Esophagus squamous epithelium (tissue), 5 donors: ENCODE data around the gene KAZN. TPM values are rescaled to one million over a fixed set of nuclear protein-coding genes. Genes with fewer than 3 reads are reported as not detected.

Experiments
- DNase-seq: peaks from one replicate; lab custom pipeline; 2025; lab: John Stamatoyannopoulos, UW
- H3K27ac ChIP-seq, 4 donors: fragments of 200-600 bp; sonication (generic); one replicate each; pipeline ENCODE4 v1.5.1; 2016 to 2019; ENCODE audit warnings: mild to moderate bottlenecking in 1 of 4
- H3K27me3 ChIP-seq, 4 donors: fragments of 200-600 bp; sonication (generic); 1 replicate in 3 of 4; 2 replicates in 1 of 4; pipeline versions ENCODE4 v1.5.1 to v1.6.0; 2017 to 2021; ENCODE audit warnings: antibody characterized with exemption in 1 of 4
- H3K36me3 ChIP-seq, 3 donors: fragments of 200-600 bp; sonication (generic); one replicate each; pipeline ENCODE4 v1.5.1; 2016 to 2019
- H3K4me1 ChIP-seq, 3 donors: fragments of 200-600 bp; sonication (generic); one replicate each; pipeline ENCODE4 v1.5.1; 2017 to 2019
- H3K4me3 ChIP-seq, 4 donors: fragments of 200-600 bp; sonication (generic); 1 replicate in 3 of 4; 2 replicates in 1 of 4; pipeline ENCODE4 v1.5.1; 2016 to 2019; ENCODE audit warnings: mild to moderate bottlenecking in 2 of 4, moderate library complexity in 1 of 4
- H3K9me3 ChIP-seq, 3 donors: fragments of 200-600 bp; sonication (generic); one replicate each; pipeline ENCODE4 v1.5.1; 2016 to 2019
- POLR2A ChIP-seq, 4 donors: fragments of 450-650 bp; IDR thresholded peaks; one replicate each; pipeline ENCODE4 v1.6.1; 2017; ENCODE audit warnings: antibody characterized with exemption in 4 of 4, mild to moderate bottlenecking in 4 of 4, moderate library complexity in 3 of 4
- WGBS, 2 donors: methylation state at CpG; one replicate each; pipeline ENCODE4 v1.1.5; 2018; 5-methylcytosine and 5-hydroxymethylcytosine counted together
- intact Hi-C: fragments of 100-400 bp; cut with DNase I; formaldehyde crosslinking; loops from one replicate; pipeline ENCODE4 v1.15.0; 2022
- total RNA-seq, 4 donors: library from RNA; depleted of rRNA; stranded (reverse); fragments of >200 nt; gene quantifications; one replicate each; pipeline ENCODE4 v1.1.0, GENCODE V29; 2016
- TF ChIP-seq, protein P1 (sequence below), 6 experiments: fragments of 450-650 bp in 4 of 6; fragments of 200-600 bp in 2 of 6; sonication (generic) in 2 of 6; IDR thresholded peaks; one replicate each; pipeline ENCODE4 v1.5.1; 2016 to 2019; ENCODE audit warnings: antibody characterized with exemption in 6 of 6, mild to moderate bottlenecking in 4 of 6, moderate library complexity in 4 of 6
- donor health status: DM: yes; HTN: yes; CAD: no.

The KAZN gene
- total RNA-seq, 4 donors from 2014 or later = 25.0 to 54.5 (median 30.8) TPM

DNA sequence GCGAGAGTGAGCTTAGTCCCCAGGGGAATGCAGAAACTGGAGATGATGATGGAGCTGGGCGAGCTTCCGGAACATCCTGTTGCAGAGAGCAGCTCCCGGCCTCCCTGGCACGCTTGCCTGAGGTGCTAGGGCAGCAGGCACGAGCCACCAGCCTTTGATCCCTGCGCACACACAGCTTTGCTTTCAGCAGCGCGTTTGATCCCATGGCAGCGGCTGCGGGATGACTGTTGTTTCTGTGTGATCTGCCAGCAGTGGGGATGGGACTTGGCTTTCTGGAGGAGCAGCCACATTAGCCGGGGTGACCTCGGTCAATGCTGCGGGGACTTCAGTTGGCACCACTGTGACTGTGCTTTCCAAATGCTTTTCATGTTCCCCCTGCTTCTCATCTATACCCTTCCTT is 193.2 kb downstream of the KAZN start:
- DNase-seq = no peak
- TF ChIP-seq, protein P1, sequence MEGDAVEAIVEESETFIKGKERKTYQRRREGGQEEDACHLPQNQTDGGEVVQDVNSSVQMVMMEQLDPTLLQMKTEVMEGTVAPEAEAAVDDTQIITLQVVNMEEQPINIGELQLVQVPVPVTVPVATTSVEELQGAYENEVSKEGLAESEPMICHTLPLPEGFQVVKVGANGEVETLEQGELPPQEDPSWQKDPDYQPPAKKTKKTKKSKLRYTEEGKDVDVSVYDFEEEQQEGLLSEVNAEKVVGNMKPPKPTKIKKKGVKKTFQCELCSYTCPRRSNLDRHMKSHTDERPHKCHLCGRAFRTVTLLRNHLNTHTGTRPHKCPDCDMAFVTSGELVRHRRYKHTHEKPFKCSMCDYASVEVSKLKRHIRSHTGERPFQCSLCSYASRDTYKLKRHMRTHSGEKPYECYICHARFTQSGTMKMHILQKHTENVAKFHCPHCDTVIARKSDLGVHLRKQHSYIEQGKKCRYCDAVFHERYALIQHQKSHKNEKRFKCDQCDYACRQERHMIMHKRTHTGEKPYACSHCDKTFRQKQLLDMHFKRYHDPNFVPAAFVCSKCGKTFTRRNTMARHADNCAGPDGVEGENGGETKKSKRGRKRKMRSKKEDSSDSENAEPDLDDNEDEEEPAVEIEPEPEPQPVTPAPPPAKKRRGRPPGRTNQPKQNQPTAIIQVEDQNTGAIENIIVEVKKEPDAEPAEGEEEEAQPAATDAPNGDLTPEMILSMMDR (IDR thresholded peaks at IDR 0.05) = no peak
- TF ChIP-seq POLR2A (IDR thresholded peaks at IDR 0.05) = no peak
- H3K4me3 ChIP-seq = no peak overlapping the region
- no peak overlapping the region for H3K27ac ChIP-seq
- peaks cover 0 to 10% (median 0%) of the 10 kb centered on the region in 4 donors for H3K27me3 ChIP-seq
- H3K9me3 ChIP-seq = no peaks in the 10 kb centered on the region
- H3K4me1 ChIP-seq = peaks cover 0 to 30% (median 0%) of the 10 kb centered on the region in 3 donors
- intact Hi-C loops = no loop called here
- 63 to 73% methylated on average over 7 to 14 of the region's 14 CpGs for WGBS, 2 donors
- no peaks in the 10 kb centered on the region for H3K36me3 ChIP-seq

DNA sequence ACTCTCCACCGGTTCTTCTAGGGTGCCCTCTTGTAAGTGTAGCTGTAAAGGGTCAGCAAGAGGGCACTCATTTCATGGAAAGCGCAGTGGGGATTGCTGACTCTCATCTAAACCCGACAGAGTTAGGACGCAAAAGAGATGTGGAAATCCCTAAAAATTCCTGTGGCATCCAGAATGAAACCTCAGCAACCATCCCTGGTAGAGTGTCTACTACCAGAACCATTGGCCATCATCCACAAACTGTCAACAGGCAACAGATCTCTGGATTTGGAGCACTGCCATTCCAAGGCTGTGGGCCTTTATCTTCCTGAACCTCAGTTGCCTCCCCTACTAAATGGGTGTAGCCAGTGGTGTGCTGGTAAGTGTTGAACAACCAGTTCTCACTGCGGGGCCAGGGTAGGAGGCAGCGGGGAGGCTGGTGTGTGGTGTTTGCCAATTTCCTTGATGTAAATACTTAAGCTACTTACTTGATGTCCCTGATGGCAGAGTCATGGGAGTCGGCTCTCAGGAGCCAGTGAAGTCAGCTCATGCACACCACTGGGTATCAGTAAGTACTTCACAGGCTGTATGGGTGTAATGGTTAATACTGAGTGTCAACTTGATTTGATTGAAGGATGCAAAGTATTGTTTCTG is 195.8 kb downstream of the KAZN start:
- Histone ChIP-seq H3K4me1 (peaks cover 0 to 16% (median 0%) of the 10 kb centered on the region in 3 donors), H3K27me3 (peaks cover 0 to 10% (median 0%) of the 10 kb centered on the region in 4 donors), H3K4me3 (no peak overlapping the region), H3K27ac (no peak overlapping the region), H3K9me3 (no peaks in the 10 kb centered on the region), H3K36me3 (no peaks in the 10 kb centered on the region)
- WGBS, 2 donors = 58 to 74% methylated on average over 2 to 4 of the region's 7 CpGs
- DNase-seq = no peak
- TF ChIP-seq, protein P1 (IDR thresholded peaks at IDR 0.05) = no peak
- TF ChIP-seq POLR2A (IDR thresholded peaks at IDR 0.05) = no peak
- intact Hi-C loops = no loop called here

DNA sequence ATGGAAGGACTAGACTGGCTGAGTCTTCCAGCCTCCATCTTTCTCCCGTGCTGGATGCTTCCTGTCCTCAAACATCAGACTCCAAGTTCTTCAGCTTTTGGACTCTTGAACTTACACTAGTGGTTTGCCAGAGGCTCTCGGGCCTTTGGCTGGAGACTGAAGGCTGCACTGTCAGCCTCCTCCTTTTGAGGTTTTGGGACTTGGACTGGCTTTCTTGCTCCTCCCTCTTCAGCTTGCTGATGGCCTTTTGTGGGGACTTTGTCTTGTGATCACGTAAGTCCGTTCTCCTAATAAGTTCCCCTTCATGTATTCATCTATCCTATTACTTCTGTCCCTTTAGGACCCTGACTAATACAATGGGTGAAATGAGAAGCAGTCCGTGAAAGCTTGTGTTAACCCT is 196.4 kb downstream of the KAZN start:
- H3K36me3 ChIP-seq = no peaks in the 10 kb centered on the region
- TF ChIP-seq POLR2A (IDR thresholded peaks at IDR 0.05) = no peak
- TF ChIP-seq, protein P1 (IDR thresholded peaks at IDR 0.05) = no peak
- intact Hi-C loops = no loop called here
- H3K27ac ChIP-seq = no peak overlapping the region
- peaks cover 0 to 13% (median 0%) of the 10 kb centered on the region in 3 donors for H3K4me1 ChIP-seq
- peaks cover 0 to 10% (median 0%) of the 10 kb centered on the region in 4 donors for H3K27me3 ChIP-seq
- whole genome bisulfite sequencing, 2 donors = 73 to 93% methylated on average over 4 to 5 of the region's 5 CpGs
- DNase-seq = no peak
- no peaks in the 10 kb centered on the region for H3K9me3 ChIP-seq
- no peak overlapping the region for H3K4me3 ChIP-seq

DNA sequence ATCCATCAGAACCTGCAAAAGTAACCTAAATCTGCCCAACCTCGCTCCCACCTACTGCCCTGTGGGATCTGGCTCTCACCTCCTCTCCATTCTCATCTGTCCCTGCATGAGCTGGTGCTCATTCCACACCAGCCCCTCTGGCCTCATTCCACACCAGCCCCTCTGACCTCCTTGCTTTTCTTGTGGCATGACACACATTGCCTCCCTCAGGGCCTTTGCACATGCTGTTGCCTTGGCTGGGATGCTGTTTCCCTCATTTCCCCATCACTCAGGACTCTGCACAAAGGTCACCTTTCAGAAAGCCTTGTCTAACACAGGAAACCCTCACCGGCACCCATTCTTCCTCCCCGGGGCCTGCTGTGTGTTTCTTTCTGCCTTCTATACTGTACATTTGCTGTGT is 197.1 kb downstream of the KAZN start:
- 73 to 80% methylated on average over 3 of the region's 3 CpGs for WGBS, 2 donors
- TF ChIP-seq, protein P1 (IDR thresholded peaks at IDR 0.05) = no peak
- TF ChIP-seq POLR2A (IDR thresholded peaks at IDR 0.05) = no peak
- H3K4me1 ChIP-seq = peaks cover 0 to 13% (median 0%) of the 10 kb centered on the region in 3 donors
- H3K4me3 ChIP-seq = no peak overlapping the region
- DNase-seq = no peak
- no peaks in the 10 kb centered on the region for H3K9me3 ChIP-seq
- H3K36me3 ChIP-seq = no peaks in the 10 kb centered on the region
- intact Hi-C loops = no loop called here
- no peak overlapping the region for H3K27ac ChIP-seq
- H3K27me3 ChIP-seq = peaks cover 0 to 10% (median 0%) of the 10 kb centered on the region in 4 donors

DNA sequence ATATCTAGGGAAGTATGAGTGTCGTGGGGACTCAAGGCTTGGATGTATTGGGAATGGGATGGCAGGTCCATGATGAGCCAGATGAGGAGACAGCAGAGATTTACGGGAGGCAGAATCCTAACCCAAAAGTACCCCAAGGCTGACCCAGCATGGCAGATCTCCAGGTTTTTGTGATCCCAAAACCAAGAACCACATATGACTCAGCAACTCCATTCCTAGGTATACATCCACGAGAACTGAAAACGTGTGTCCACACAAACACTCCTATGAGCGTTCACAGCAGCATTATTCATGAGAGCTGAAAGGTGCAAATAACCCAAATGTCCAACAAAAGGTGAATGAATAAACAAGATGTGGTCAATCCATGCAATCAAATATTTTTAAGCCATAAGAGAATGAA is 201.5 kb downstream of the KAZN start:
- H3K4me1 ChIP-seq = no peaks in the 10 kb centered on the region
- no peak for TF ChIP-seq POLR2A (IDR thresholded peaks at IDR 0.05)
- TF ChIP-seq, protein P1 (IDR thresholded peaks at IDR 0.05) = no peak
- no peak overlapping the region for H3K4me3 ChIP-seq
- no peaks in the 10 kb centered on the region for H3K9me3 ChIP-seq
- WGBS, 2 donors = 63 to 77% methylated on average over 5 of the region's 5 CpGs
- H3K36me3 ChIP-seq = no peaks in the 10 kb centered on the region
- H3K27ac ChIP-seq = no peak overlapping the region
- no peak for DNase-seq
- intact Hi-C loops = no loop called here
- no peaks in the 10 kb centered on the region for H3K27me3 ChIP-seq
